ENCODE results near the gene SELENOK.

DNA sequence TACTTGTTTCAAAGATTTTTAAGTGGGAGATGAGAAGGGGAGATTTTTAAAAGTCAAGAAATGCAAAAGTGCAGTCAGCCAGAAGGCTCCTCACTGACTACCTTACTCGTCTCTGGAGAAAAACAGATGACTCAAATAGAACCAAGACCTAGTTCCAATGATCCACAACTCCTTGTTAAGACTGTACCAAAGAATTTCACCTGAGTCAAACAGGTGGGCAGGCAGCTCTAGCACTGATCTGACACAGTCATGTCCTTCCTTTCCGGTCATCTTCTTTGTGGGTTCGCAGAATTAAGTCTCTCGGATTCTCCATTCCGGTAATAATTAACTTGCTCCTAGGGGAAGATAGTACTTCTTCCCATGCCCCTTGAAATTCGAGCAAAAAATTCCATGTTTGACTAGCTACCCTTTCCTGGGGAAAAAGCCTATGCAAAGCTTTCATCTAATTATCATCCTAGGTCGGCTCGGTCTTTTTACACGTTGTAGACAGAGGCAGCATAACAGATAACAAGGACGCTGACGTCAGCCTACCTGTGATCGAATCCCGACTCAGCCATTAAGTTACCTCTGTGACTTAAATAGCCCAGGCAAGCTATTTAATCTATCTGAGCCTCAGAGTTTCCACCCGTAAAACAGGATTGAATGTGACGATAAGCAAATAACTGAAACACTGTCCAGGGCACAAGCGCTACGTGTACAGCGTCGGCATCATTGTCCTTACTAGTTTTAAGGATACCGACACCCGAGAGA is 758 bp downstream of the SELENOK start:
- no peak for TF ChIP-seq EZH2 (IDR thresholded peaks at IDR 0.05)
- TF ChIP-seq POLR2AphosphoS5 (IDR thresholded peaks at IDR 0.05; ENCODE audit: borderline replicate concordance, low read depth, low read length), result no peak
- no peak for TF ChIP-seq FOXP2 (optimal IDR thresholded peaks at IDR 0.05; ENCODE audit: control extremely low read depth, extremely low read length, insufficient read depth)

Data from SK-N-MC (cell line).